Measurements from ENCODE around the gene S100P.

Gene S100P

DNA sequence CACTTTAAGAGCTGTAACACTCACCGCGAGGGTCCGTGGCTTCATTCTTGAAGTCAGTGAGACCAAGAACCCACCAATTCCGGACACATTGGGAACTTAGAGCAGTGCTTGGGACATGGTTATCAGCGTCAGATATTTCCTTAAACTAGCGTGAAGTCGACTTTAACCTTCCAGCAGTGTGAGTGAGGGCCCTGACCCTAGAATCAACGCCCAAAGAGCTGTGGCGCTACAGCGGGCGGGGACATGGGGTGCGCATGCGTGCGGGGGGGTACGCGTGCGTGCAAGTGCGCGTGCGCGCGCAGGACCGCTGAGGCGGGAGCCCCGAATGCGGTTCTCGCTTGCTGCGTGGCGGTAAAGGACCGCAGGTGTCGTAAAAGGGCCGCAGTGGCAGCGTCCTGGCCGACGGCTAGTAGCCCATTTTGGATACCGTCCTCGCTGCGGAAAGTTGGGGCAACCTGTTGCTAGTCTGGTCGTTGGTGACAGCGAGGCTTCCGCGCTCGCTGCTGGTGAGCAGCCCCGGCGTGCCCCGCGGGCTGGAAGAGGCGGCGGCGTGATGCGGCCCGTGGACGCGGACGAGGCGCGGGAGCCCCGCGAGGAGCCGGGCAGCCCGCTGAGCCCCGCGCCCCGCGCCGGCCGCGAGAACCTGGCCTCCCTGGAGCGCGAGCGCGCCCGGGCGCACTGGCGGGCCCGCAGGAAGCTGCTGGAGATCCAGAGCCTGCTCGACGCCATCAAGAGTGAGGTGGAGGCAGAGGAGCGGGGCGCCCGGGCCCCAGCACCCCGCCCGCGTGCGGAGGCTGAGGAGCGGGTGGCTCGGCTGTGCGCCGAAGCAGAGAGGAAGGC, 19.8 kb upstream of the S100P start:
- H3K9me3 ChIP-seq (ENCODE audit: control insufficient read depth, low read depth, low read length) = no peaks in the 10 kb centered on the region
- peak overlapping the region; percentile 64 for H3K9ac ChIP-seq (ENCODE audit: low read length)
- peaks cover 6% of the 10 kb centered on the region for H3K4me1 ChIP-seq (ENCODE audit: control insufficient read depth, low read depth, low read length)
- peak overlapping the region; percentile 80 for H3K4me3 ChIP-seq (ENCODE audit: low read length)
- no peak overlapping the region for H3K27ac ChIP-seq (ENCODE audit: low read length)
- H3K36me3 ChIP-seq (ENCODE audit: control insufficient read depth, low read depth, low read length) = peaks cover 16% of the 10 kb centered on the region
- H3K27me3 ChIP-seq (ENCODE audit: control insufficient read depth, insufficient read depth, low read length) = peaks cover 5% of the 10 kb centered on the region

- peaks cover 5% of the 10 kb centered on the region for H3K27me3 ChIP-seq (ENCODE audit: control insufficient read depth, insufficient read depth, low read length)
- peak overlapping the region; percentile 80 for H3K4me3 ChIP-seq (ENCODE audit: low read length)
- H3K27ac ChIP-seq (ENCODE audit: low read length) = no peak overlapping the region
- H3K9me3 ChIP-seq (ENCODE audit: control insufficient read depth, low read depth, low read length) = no peaks in the 10 kb centered on the region
- peaks cover 6% of the 10 kb centered on the region for H3K4me1 ChIP-seq (ENCODE audit: control insufficient read depth, low read depth, low read length)
- H3K36me3 ChIP-seq (ENCODE audit: control insufficient read depth, low read depth, low read length) = peaks cover 16% of the 10 kb centered on the region
- H3K9ac ChIP-seq (ENCODE audit: low read length) = peak overlapping the region; percentile 64
Measured at GRCh38 chr4:6674500-6675149, 19.1 kb upstream of the S100P start.

DNA sequence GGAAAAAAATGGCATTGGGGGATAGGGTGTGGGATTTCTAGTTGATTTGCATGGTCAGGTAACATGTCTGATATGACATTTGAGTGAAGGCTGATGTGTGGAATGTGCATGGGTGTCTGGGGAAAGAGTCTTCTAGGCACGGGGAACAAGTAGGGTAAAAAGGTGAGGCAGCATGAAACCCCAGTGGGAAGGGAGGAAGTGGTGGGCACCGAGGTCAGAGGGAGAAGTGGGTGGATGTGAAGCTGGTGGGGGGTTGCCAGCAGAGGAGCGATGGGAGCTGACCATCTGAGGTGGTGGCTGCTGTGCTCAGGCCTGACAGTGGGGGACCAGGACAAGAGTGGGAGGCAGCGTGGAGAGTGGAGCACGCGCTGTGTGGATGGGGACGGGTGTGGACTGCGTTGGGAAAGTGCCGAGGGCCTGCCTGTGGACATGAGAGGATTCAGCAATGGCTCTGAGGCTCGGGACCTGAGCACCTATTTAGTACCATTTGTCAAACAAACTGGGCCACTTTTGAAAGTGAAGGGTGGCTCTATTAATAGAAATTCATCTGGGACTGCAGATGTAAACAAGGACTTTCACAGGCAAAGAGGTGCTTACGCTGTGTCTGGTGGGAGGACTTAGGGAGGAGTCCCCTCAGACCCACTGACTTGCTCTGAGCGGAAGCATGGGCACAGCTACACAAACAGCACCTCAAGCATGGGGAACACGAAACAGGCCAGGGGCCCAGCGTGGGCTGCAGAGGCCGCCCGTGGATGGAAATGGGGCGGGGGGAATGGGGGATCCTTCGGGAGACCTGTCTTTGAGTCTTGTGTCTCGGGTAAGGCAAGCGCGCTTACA, 16.7 kb upstream of the S100P start:
- no peaks in the 10 kb centered on the region for H3K9me3 ChIP-seq (ENCODE audit: control insufficient read depth, low read depth, low read length)

GRCh38 chr4:6680372-6681034, 13.2 kb upstream of the S100P start:
- Histone ChIP-seq H3K4me1 (ENCODE audit: control insufficient read depth, low read depth, low read length) (no peaks in the 10 kb centered on the region), H3K27me3 (ENCODE audit: control insufficient read depth, insufficient read depth, low read length) (no peaks in the 10 kb centered on the region), H3K36me3 (ENCODE audit: control insufficient read depth, low read depth, low read length) (peaks cover 13% of the 10 kb centered on the region), H3K4me3 (ENCODE audit: low read length) (no peak overlapping the region), H3K27ac (ENCODE audit: low read length) (no peak overlapping the region), H3K9ac (ENCODE audit: low read length) (no peak overlapping the region), H3K9me3 (ENCODE audit: control insufficient read depth, low read depth, low read length) (no peaks in the 10 kb centered on the region)

More for the DNA sequence above, 16.7 kb upstream of the S100P start:
- peaks cover 5% of the 10 kb centered on the region for H3K27me3 ChIP-seq (ENCODE audit: control insufficient read depth, insufficient read depth, low read length)
- H3K9ac ChIP-seq (ENCODE audit: low read length) = no peak overlapping the region
- no peak overlapping the region for H3K27ac ChIP-seq (ENCODE audit: low read length)
- no peak overlapping the region for H3K4me3 ChIP-seq (ENCODE audit: low read length)
- peaks cover 6% of the 10 kb centered on the region for H3K4me1 ChIP-seq (ENCODE audit: control insufficient read depth, low read depth, low read length)
- peaks cover 16% of the 10 kb centered on the region for H3K36me3 ChIP-seq (ENCODE audit: control insufficient read depth, low read depth, low read length)

DNA sequence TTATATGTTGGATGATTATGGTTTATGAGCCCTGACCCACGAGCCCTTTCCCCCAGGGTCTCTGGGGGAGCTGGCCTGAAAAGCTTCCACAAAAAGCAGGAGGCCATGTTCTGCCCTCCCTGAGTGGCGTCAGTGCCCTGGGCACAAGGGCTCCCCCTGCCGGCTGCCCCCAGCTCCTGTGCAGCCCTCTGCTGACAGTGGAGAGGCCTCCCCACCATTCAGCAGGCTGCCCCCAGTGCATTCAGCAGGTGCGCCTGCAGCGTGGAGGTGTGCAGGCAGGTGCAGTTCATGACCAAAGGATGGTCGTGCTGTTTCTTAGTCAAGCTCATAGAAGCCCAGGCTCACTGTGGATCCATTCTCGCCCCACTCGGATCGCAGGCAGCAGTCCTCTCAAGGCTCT, 12.5 kb upstream of the S100P start:
- H3K4me3 ChIP-seq (ENCODE audit: low read length) = no peak overlapping the region
- H3K27ac ChIP-seq (ENCODE audit: low read length) = no peak overlapping the region
- no peaks in the 10 kb centered on the region for H3K4me1 ChIP-seq (ENCODE audit: control insufficient read depth, low read depth, low read length)
- H3K9me3 ChIP-seq (ENCODE audit: control insufficient read depth, low read depth, low read length) = no peaks in the 10 kb centered on the region
- no peaks in the 10 kb centered on the region for H3K27me3 ChIP-seq (ENCODE audit: control insufficient read depth, insufficient read depth, low read length)
- no peak overlapping the region for H3K9ac ChIP-seq (ENCODE audit: low read length)
- peaks cover 6% of the 10 kb centered on the region for H3K36me3 ChIP-seq (ENCODE audit: control insufficient read depth, low read depth, low read length)

GRCh38 chr4:6682862-6683590, 10.7 kb upstream of the S100P start:
- Histone ChIP-seq H3K9me3 (ENCODE audit: control insufficient read depth, low read depth, low read length) (no peaks in the 10 kb centered on the region), H3K36me3 (ENCODE audit: control insufficient read depth, low read depth, low read length) (no peaks in the 10 kb centered on the region), H3K4me1 (ENCODE audit: control insufficient read depth, low read depth, low read length) (no peaks in the 10 kb centered on the region), H3K4me3 (ENCODE audit: low read length) (no peak overlapping the region), H3K27ac (ENCODE audit: low read length) (no peak overlapping the region), H3K27me3 (ENCODE audit: control insufficient read depth, insufficient read depth, low read length) (no peaks in the 10 kb centered on the region), H3K9ac (ENCODE audit: low read length) (no peak overlapping the region)

DNA sequence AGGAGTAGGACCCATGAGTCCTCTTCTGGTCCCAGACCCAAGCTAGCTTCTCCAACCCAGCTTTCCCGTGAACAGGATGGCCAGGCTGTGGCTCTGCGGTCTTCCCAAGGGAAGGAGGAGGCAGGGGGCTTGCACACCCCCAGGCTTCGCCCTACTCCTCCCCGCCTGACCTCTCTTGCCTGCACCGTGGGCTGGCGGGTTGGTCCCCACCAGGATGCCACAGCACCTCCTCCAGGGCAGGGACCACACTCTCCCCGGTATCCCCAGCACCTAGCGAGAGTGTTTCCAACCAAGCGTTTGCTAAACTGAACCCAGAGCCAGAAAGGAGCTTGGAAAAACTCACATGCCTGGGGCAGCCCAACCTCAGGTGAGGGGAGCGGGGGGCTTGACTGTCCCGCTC, 9.0 kb upstream of the S100P start:
- H3K4me3 ChIP-seq (ENCODE audit: low read length) = no peak overlapping the region

GRCh38 chr4:6686104-6686787, 7.4 kb upstream of the S100P start:
- no peaks in the 10 kb centered on the region for H3K27me3 ChIP-seq (ENCODE audit: control insufficient read depth, insufficient read depth, low read length)
- H3K9me3 ChIP-seq (ENCODE audit: control insufficient read depth, low read depth, low read length) = no peaks in the 10 kb centered on the region
- H3K27ac ChIP-seq (ENCODE audit: low read length) = no peak overlapping the region
- H3K9ac ChIP-seq (ENCODE audit: low read length) = no peak overlapping the region
- no peaks in the 10 kb centered on the region for H3K36me3 ChIP-seq (ENCODE audit: control insufficient read depth, low read depth, low read length)
- H3K4me3 ChIP-seq (ENCODE audit: low read length) = no peak overlapping the region
- peaks cover 6% of the 10 kb centered on the region for H3K4me1 ChIP-seq (ENCODE audit: control insufficient read depth, low read depth, low read length)

More for the DNA sequence above, 9.0 kb upstream of the S100P start:
- Histone ChIP-seq H3K36me3 (ENCODE audit: control insufficient read depth, low read depth, low read length) (no peaks in the 10 kb centered on the region), H3K27ac (ENCODE audit: low read length) (no peak overlapping the region), H3K9me3 (ENCODE audit: control insufficient read depth, low read depth, low read length) (no peaks in the 10 kb centered on the region), H3K27me3 (ENCODE audit: control insufficient read depth, insufficient read depth, low read length) (no peaks in the 10 kb centered on the region), H3K4me1 (ENCODE audit: control insufficient read depth, low read depth, low read length) (peaks cover 3% of the 10 kb centered on the region), H3K9ac (ENCODE audit: low read length) (no peak overlapping the region)

- Histone ChIP-seq H3K4me3 (ENCODE audit: low read length) (no peak overlapping the region), H3K27me3 (ENCODE audit: control insufficient read depth, insufficient read depth, low read length) (no peaks in the 10 kb centered on the region), H3K9ac (ENCODE audit: low read length) (no peak overlapping the region), H3K27ac (ENCODE audit: low read length) (no peak overlapping the region), H3K36me3 (ENCODE audit: control insufficient read depth, low read depth, low read length) (no peaks in the 10 kb centered on the region), H3K9me3 (ENCODE audit: control insufficient read depth, low read depth, low read length) (no peaks in the 10 kb centered on the region), H3K4me1 (ENCODE audit: control insufficient read depth, low read depth, low read length) (peaks cover 6% of the 10 kb centered on the region)
Measured at GRCh38 chr4:6687947-6688878, 5.5 kb upstream of the S100P start.
